HG03575 (cell line): ENCODE data around the gene RIPOR3.
"Not testable (repeated sequence)": the region's sequence is repeated elsewhere in the genome, so short reads cannot be mapped to it uniquely, and the experiment has no call there.

Experiments used
- ATAC-seq: cut with Tn5 transposase; IDR thresholded peaks from one replicate; pipeline ENCODE4 v1.9.1; 2021; ENCODE audit not compliant: unreplicated experiment, insufficient number of reproducible peaks, low FRiP score; ENCODE audit errors: extremely low read depth

Gene RIPOR3

DNA sequence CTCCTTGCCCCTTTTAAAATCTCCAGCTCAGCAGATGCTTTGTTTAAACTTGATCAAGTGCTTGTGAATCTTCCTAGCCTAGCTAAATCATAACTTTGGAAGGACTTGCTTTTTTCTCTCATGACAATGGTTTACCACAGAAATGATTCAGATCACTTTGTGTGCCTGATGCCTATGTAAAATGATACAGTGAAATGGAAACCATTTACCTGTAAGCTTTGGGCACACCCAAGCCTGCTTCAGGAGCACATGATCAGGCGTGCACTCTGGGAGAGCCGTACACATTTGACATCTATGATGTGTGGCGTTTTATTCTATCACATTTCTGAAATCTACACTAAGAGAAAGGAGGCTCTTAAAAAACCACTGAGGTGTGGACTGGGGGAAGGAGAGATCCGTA, 140.1 kb downstream of the RIPOR3 start:
- ATAC-seq: no peak

DNA sequence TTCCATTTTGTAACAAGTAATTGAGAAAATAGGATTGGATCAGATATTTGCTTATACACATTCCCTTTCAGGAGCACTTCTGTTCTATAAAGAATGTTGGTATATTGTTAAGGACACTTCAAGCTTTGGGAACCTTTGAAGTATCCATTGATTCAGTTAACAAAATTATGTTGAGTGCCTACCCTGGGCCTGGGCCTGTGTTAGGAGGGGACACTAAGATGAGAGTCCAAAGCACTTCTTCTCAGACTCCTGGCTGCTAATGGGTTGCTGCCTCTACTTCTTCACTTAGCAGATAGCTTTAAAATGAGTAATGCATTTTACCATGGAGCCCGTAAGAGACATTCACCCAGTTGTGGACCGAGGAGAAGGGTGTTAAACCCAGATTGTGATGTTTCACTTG, 140.8 kb downstream of the RIPOR3 start:
- no peak for ATAC-seq

DNA sequence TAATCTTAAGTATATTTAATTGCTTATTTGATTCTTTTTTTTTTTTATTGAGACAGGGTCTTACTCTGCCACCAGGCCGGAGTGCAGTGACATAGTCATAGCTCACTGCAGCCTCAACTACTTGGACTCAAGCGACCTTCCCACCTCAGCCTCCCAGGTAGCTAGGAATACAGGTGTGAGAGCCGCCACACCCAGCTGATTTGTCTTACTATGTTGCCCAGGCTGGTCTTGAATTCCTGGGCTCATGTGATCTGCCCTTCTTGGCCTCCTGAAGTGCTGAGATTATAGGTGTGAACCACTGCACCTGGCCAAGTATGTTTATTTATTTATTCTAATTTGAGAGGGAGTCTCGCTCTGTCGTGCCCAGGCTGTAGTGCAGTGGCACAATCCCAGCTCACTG, 142.9 kb downstream of the RIPOR3 start:
- ATAC-seq: no peak

DNA sequence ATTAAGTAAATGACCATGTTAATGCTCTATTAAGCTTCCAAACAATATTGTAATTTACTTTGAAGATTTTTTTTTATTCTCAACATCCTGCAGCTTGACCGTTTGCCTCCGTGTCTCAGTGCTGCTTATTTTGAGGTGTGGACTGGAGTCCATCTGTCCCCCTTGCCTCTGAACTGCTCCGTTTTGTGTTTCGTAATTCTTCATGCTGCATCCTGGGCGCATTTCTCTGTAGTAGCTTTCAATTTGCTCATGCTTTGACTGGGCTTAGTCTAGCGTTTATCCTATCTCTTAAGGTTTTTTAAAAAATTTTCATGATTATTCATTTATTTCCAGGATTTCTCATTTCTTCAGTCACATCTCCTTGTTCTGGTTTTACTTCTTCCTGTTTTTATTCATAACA, 143.4 kb downstream of the RIPOR3 start:
- ATAC-seq: no peak

DNA sequence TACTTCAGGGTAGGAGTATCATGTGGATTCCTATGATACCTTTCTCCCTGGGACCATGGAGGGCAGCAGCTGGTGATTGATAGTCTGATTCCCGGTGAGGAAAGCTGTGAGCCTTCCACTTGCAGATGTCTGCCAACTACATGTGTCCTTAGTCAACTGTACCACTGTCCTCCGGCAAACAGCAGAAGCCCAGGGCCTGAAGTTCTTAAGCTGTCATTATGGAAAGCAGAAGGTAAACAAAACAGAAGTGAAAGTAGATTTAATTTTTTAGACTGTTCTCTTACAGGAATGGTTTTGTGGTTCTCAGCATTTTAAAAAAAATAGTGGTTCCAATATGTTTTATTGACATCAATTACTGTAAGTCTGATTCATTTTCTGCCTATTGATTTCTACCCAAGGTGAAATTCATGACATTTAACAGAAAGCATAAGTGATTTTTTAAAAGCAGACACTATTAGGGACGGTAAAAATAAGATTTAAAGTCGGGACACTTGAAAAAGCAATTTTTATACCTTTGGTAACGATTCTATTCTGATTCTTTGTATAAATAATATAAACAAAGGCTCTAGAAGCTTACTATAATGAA, 144.5 kb downstream of the RIPOR3 start:
- ATAC-seq: no peak

DNA sequence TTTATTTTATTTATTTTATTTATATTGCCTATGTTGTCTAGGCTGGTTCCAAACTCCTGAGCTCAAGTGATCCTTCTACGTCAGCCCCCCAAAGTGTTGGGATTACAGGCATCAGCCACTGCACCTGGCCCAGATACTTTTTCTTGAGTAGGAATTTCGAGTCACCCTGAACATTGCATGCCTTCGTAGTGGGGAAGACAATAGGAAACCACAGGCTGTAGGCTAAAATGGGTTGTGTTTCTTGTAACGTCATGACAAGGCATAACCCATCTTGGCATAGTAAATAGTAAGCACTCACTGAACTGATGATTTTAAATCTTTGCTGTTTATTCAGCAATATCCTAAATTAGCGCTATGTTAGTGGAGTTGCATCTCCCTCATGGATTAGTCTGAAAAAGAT, 146.2 kb downstream of the RIPOR3 start:
- no peak for ATAC-seq

DNA sequence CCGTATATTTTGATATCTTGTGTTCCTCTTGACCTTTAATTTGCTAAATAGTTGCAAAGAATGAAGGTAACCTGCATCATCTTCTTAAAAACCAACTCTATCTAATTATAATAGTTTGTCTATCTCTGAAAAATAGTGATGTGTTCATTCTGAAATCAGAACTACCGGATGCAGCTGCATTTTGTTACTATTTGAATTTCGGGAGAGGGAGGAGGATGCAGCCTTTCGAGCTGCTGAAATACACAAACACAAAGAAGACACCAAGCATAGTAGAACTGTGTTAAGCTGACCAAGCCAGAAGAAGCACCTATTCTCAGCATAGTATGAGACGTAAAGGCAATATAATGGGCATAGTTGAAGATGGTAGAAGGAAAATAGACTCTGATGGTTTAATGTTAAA, 148.0 kb downstream of the RIPOR3 start:
- ATAC-seq: no peak

DNA sequence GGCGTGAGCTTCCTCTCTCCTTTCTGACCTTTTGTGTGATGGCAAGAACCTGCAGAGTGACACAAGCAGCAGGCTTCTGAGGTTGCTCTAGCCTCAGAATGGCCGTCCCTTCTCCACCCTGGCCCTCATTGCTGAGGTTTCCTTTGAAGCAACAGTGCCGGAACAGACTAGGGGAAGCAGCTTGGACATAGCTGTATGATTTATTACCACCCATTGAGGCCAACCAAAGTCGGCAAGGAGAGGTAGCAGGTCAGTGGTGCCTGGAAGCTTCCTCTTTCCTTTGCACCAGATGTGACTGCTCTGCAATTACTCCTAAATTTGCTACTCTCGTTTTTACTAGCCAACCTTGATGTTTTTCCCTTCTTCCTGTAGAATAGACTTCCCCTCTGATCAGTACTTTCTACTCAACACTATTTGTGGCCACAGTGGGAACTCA, 149.7 kb downstream of the RIPOR3 start:
- ATAC-seq: no peak

DNA sequence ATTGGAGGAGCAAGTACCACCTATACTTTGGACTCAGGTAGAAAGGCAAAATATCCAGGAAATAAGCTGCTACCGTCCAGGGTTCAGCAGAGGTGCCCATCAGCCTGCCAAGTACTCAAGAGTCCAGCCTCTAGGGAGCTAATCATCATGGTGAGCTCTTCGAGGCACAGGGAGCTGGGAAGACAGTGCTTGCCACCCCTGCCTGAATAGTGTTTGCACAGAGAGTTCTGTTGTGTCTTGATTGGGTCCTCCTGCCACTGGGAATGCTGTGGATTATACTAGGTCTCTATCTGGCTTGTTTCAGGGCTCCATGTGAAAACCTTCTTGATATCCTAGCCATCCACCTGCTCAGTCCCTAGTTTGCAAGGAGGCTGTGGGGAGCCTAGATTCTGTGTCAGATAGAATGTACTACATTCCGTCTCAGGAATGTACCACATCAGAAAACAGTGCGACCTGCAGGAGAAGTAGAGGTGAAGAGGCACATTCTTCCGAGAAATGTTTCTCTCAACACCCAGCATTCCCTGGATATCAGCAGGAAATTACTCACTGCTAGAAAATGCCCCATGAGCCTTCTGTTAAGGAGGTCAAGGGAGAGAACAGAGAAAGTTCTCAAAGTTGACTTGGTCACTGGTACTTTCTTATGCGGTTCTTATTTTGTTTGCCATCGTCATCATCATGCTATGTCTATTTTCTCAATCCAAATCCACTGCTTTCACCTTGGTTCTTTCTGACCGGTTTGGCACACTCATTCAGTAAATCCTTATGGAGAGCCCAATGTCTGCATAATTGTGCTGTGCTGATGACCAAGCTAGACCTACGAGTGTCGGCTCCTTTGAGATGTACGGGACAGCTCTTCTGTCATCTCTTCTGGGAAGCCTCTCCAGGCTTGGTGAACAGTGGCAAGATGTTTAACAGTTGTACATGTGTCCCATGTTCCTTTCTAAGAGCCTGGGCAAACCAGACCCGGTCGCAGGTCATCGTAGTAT, 150.4 kb downstream of the RIPOR3 start:
- ATAC-seq: no peak

DNA sequence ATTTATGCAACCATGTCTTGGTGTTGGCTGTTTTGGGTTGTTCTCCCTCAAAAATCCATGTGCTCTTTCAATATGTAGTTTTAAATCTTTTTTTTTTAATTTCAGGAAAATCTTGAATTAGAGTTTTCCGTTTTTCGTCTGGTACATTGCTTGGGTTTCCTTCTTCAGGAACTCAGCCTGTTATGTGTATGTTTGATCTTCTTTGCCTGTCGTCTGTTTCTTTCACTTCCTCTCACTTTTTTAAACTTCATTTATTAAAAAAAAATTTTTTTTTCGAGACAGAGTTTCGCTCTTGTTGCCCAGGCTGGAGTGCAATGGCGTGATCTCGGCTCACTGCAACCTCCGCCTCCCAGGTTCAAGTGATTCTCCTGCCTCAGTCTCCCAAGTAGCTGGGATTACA, 151.5 kb downstream of the RIPOR3 start:
- not testable (repeated sequence) for ATAC-seq

DNA sequence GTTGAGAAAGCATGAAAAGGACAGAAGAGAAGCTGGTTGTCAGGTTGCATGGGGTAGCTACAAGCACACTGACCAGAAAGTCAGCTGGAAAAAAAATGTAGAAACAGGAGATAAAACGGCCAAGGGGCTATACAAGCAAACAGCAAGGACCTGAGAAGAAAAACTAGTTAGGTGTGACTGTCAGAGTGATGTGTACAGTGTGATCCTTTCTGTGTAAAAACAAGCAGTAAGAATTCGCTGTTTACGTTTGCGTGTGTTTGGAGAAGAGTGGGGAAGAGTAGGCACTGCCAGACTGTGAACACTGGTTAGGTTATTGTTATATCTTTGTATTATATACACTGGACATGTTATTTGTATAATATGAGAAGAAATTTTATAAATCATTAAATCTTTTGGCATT, 153.1 kb downstream of the RIPOR3 start:
- ATAC-seq: no peak

DNA sequence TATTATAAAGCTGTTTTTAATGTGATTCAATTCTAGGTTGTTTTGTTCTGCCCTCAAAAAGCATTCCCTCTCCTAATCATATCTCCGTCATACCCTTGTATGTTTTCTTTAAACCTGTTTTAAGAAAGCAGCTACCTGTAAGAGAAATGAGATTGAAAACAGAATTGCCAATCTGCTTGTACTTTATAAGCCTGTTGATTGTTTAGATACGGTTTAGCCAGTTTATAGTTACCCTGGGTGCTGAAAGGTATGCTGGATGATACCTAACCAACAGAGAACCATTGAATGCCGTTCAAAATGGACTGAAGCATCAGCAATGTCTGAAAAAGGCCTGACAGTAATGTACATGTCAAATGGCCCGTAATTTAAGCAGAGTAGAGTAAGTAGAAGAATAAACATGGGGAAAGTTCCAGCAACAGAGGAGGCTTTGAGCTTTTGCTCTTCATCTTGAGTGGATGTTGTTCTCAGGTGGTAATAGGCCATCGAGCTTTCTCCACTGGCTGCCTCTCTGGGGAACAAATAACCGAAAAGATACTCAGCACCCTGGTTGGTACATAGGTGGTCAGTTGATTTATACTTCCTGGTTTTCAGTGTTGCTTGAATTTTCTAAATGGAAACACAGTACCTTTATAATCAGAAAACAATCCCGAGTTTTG, 153.7 kb downstream of the RIPOR3 start:
- ATAC-seq: no peak

DNA sequence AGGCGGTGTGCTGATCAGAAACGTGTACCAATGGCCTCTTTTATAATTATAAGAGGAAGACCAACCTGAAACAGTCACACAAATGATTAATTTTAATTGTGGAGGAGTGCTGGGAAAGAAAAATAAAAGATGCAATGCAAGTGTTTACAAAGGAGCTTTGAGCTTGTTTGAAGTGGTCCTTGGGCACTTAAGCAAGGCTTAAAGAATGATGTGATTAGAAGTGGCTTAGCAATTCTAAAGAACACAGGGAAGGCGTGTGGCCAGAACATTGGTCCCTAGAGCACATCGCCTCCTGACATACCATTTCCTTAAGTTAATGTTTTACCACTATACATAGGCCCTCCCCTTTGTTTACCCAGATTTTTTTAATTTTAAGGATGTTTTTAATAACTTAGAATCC, 155.0 kb downstream of the RIPOR3 start:
- ATAC-seq: no peak
